Activated naive CD8-positive, alpha-beta T cell treated with anti-CD3 and anti-CD28 coated beads, Interleukin-2, amount 50 U/mL, for 24 hours (primary cell): ENCODE data around the gene AP3S2.
A peak's percentile ranks its signal among the peaks of the same experiment; 100 is the strongest.
"Not testable (repeated sequence)": the region's sequence is repeated elsewhere in the genome, so short reads cannot be mapped to it uniquely, and the experiment has no call there.

Experiments
- ATAC-seq: fragments of 150-1000 bp; cut with Tn5 transposase; one replicate; pipeline ENCODE4 v1.10.0; 2021
- DNase-seq: peaks from one replicate; pipeline ENCODE4 v3.0.0; 2021
- H3K27ac Mint-ChIP-seq: one replicate; pipeline ENCODE4 v1.8.0; 2021; ENCODE audit warnings: mild to moderate bottlenecking, mixed read lengths
- H3K27me3 Mint-ChIP-seq: one replicate; pipeline ENCODE4 v1.8.0; 2021; ENCODE audit warnings: mixed read lengths
- H3K36me3 Mint-ChIP-seq: one replicate; pipeline ENCODE4 v1.8.0; 2021; ENCODE audit warnings: low read depth, mixed read lengths
- H3K4me1 Mint-ChIP-seq: one replicate; pipeline ENCODE4 v1.8.0; 2021; ENCODE audit warnings: mixed read lengths
- H3K4me3 Mint-ChIP-seq: one replicate; pipeline ENCODE4 v1.8.0; 2021; ENCODE audit warnings: mild to moderate bottlenecking, moderate library complexity, mixed read lengths
- H3K9me3 Mint-ChIP-seq: one replicate; pipeline ENCODE4 v1.8.0; 2021; ENCODE audit warnings: mixed read lengths

AP3S2 gene

GRCh38 chr15:89893696-89894447, at the start of gene AP3S2:
TSS of gene AP3S2 (minus strand) at chr15:89893994. CDS start at chr15:89893949, 45 bp downstream.
- peaks cover 50% of the 10 kb centered on the region for H3K4me1 Mint-ChIP-seq
- H3K4me3 Mint-ChIP-seq, result peak within 1 kb of the TSS; percentile 93
- H3K27me3 Mint-ChIP-seq, result no peaks in the 10 kb centered on the region
- no peaks in the 10 kb centered on the region for H3K36me3 Mint-ChIP-seq
- H3K9me3 Mint-ChIP-seq, result no peaks in the 10 kb centered on the region
- ATAC-seq, result peak; percentile 92
- peak; percentile 90 for DNase-seq
- peak within 1 kb of the TSS; percentile 95 for H3K27ac Mint-ChIP-seq

GRCh38 chr15:89939910-89940309, 46.1 kb upstream of the AP3S2 start:
- no peak for DNase-seq
- no peak overlapping the region for H3K27ac Mint-ChIP-seq
- H3K4me1 Mint-ChIP-seq, result peaks cover 25% of the 10 kb centered on the region
- ATAC-seq, result no peak
- H3K27me3 Mint-ChIP-seq, result peaks cover 9% of the 10 kb centered on the region
- H3K36me3 Mint-ChIP-seq, result no peaks in the 10 kb centered on the region
- no peaks in the 10 kb centered on the region for H3K9me3 Mint-ChIP-seq
- no peak overlapping the region for H3K4me3 Mint-ChIP-seq

- H3K27me3 Mint-ChIP-seq, H3K9me3 Mint-ChIP-seq, ATAC-seq, H3K36me3 Mint-ChIP-seq, H3K27ac Mint-ChIP-seq, H3K4me3 Mint-ChIP-seq, DNase-seq: not testable (repeated sequence)
- peaks cover 25% of the 10 kb centered on the region for H3K4me1 Mint-ChIP-seq
Observed at GRCh38 chr15:89939377-89939776, 45.6 kb upstream of the AP3S2 start.

- Mint-ChIP-seq H3K9me3 (no peaks in the 10 kb centered on the region), H3K4me3 (no peak overlapping the region), H3K27me3 (peaks cover 8% of the 10 kb centered on the region), H3K4me1 (peaks cover 25% of the 10 kb centered on the region), H3K36me3 (no peaks in the 10 kb centered on the region), H3K27ac (no peak overlapping the region)
- DNase-seq (no peak), ATAC-seq (no peak)
Observed at GRCh38 chr15:89937365-89938350, 43.9 kb upstream of the AP3S2 start.

- Mint-ChIP-seq H3K4me3 (no peak overlapping the region), H3K4me1 (peaks cover 25% of the 10 kb centered on the region), H3K9me3 (no peaks in the 10 kb centered on the region), H3K27ac (no peak overlapping the region), H3K36me3 (no peaks in the 10 kb centered on the region), H3K27me3 (peaks cover 9% of the 10 kb centered on the region)
- ATAC-seq (no peak), DNase-seq (no peak)
Observed at GRCh38 chr15:89936786-89937265, 43.0 kb upstream of the AP3S2 start.

- Mint-ChIP-seq H3K4me3 (no peak overlapping the region), H3K27me3 (peaks cover 9% of the 10 kb centered on the region), H3K36me3 (no peaks in the 10 kb centered on the region), H3K9me3 (no peaks in the 10 kb centered on the region), H3K4me1 (peaks cover 25% of the 10 kb centered on the region), H3K27ac (no peak overlapping the region)
- DNase-seq (no peak), ATAC-seq (peak; percentile 76)
Observed at GRCh38 chr15:89936051-89936785, 42.4 kb upstream of the AP3S2 start.

GRCh38 chr15:89932880-89933279, 39.1 kb upstream of the AP3S2 start:
- Mint-ChIP-seq H3K27ac (no peak overlapping the region), H3K9me3 (no peaks in the 10 kb centered on the region), H3K36me3 (no peaks in the 10 kb centered on the region), H3K27me3 (peaks cover 3% of the 10 kb centered on the region), H3K4me3 (no peak overlapping the region), H3K4me1 (peaks cover 22% of the 10 kb centered on the region)
- no peak for ATAC-seq
- no peak for DNase-seq

GRCh38 chr15:89928421-89928820, 34.6 kb upstream of the AP3S2 start:
- Mint-ChIP-seq H3K4me3 (no peak overlapping the region), H3K36me3 (no peaks in the 10 kb centered on the region), H3K27me3 (peaks cover 3% of the 10 kb centered on the region), H3K4me1 (no peaks in the 10 kb centered on the region), H3K9me3 (no peaks in the 10 kb centered on the region), H3K27ac (no peak overlapping the region)
- DNase-seq (no peak), ATAC-seq (no peak)

- ATAC-seq (no peak), DNase-seq (no peak)
- Mint-ChIP-seq H3K36me3 (no peaks in the 10 kb centered on the region), H3K4me1 (no peaks in the 10 kb centered on the region), H3K9me3 (no peaks in the 10 kb centered on the region), H3K4me3 (no peak overlapping the region), H3K27ac (no peak overlapping the region), H3K27me3 (no peaks in the 10 kb centered on the region)
Observed at GRCh38 chr15:89926158-89926557, 32.4 kb upstream of the AP3S2 start.

- Mint-ChIP-seq H3K27ac (no peak overlapping the region), H3K4me3 (no peak overlapping the region), H3K9me3 (no peaks in the 10 kb centered on the region), H3K27me3 (peaks cover 18% of the 10 kb centered on the region), H3K4me1 (no peaks in the 10 kb centered on the region), H3K36me3 (no peaks in the 10 kb centered on the region)
- ATAC-seq (no peak), DNase-seq (no peak)
Observed at GRCh38 chr15:89917442-89918101, 23.8 kb upstream of the AP3S2 start.

- H3K36me3 Mint-ChIP-seq, result no peaks in the 10 kb centered on the region
- no peaks in the 10 kb centered on the region for H3K9me3 Mint-ChIP-seq
- no peak overlapping the region for H3K27ac Mint-ChIP-seq
- peaks cover 3% of the 10 kb centered on the region for H3K4me1 Mint-ChIP-seq
- peaks cover 24% of the 10 kb centered on the region for H3K27me3 Mint-ChIP-seq
- no peak for ATAC-seq
- DNase-seq, result no peak
- no peak overlapping the region for H3K4me3 Mint-ChIP-seq
Observed at GRCh38 chr15:89916660-89917059, 22.9 kb upstream of the AP3S2 start.

GRCh38 chr15:89912674-89913396, 19.0 kb upstream of the AP3S2 start, which contains the start of gene ARPIN:
TSS of gene ARPIN (minus strand) at chr15:89912952. CDS start at chr15:89912835, 117 bp downstream.
- Mint-ChIP-seq H3K27me3 (peaks cover 48% of the 10 kb centered on the region), H3K27ac (no peak within 1 kb of the TSS), H3K9me3 (no peaks in the 10 kb centered on the region), H3K4me3 (peak within 1 kb of the TSS; percentile 27), H3K4me1 (peaks cover 3% of the 10 kb centered on the region), H3K36me3 (no peaks in the 10 kb centered on the region)
- DNase-seq, result no peak
- no peak for ATAC-seq

GRCh38 chr15:89912145-89912673, 18.4 kb upstream of the AP3S2 start:
- H3K9me3 Mint-ChIP-seq, result no peaks in the 10 kb centered on the region
- ATAC-seq (no peak), DNase-seq (no peak)
- H3K27ac Mint-ChIP-seq, result no peak overlapping the region
- peak overlapping the region; percentile 27 for H3K4me3 Mint-ChIP-seq
- peaks cover 48% of the 10 kb centered on the region for H3K27me3 Mint-ChIP-seq
- H3K4me1 Mint-ChIP-seq, result peaks cover 3% of the 10 kb centered on the region
- no peaks in the 10 kb centered on the region for H3K36me3 Mint-ChIP-seq
